Renal cortical epithelial cell (primary cell): ENCODE data around the gene TRAF4. TPM values are rescaled to one million over a fixed set of nuclear protein-coding genes. Genes with fewer than 3 reads are reported as not detected.
"Not testable (repeated sequence)": the region's sequence is repeated elsewhere in the genome, so short reads cannot be mapped to it uniquely, and the experiment has no call there.

Experiments
- DNase-seq: peaks from one replicate; pipeline ENCODE4 v3.0.0-alpha.2; 2011; ENCODE audit warnings: low read depth
- total RNA-seq: library from RNA; depleted of rRNA; stranded (reverse); fragments of >200 nt; gene quantifications from 2 replicates; pipeline ENCODE4 v1.2.3, GENCODE V29; 2014

Gene TRAF4
- total RNA-seq, 1 donor from 2014 or later, result 63.8 TPM

DNA sequence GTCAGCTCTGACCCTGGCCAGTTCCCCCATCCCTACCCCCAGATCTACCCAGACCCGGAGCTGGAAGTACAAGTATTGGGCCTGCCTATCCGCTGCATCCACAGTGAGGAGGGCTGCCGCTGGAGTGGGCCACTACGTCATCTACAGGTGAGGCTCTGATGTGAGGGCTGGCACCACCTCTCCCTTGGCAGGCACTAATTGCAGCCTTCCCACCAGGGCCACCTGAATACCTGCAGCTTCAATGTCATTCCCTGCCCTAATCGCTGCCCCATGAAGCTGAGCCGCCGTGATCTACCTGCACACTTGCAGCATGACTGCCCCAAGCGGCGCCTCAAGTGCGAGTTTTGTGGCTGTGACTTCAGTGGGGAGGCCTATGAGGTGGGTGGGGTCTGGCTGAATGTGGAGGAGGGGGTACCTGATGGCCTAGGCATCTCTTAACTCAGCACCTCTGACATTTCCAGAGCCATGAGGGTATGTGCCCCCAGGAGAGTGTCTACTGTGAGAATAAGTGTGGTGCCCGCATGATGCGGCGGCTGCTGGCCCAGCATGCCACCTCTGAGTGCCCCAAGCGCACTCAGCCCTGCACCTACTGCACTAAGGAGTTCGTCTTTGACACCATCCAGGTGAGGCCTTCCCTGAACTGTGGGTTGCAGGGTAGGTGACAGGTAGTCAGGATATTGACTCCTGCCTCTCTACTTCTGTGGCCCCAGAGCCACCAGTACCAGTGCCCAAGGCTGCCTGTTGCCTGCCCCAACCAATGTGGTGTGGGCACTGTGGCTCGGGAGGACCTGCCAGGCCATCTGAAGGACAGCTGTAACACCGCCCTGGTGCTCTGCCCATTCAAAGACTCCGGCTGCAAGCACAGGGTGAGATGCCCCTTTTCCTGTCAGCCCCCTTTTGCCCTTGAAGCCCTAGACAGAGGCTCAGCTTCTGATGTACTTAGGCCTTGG, 4.3 kb downstream of the TRAF4 start:
- no peak for DNase-seq

DNA sequence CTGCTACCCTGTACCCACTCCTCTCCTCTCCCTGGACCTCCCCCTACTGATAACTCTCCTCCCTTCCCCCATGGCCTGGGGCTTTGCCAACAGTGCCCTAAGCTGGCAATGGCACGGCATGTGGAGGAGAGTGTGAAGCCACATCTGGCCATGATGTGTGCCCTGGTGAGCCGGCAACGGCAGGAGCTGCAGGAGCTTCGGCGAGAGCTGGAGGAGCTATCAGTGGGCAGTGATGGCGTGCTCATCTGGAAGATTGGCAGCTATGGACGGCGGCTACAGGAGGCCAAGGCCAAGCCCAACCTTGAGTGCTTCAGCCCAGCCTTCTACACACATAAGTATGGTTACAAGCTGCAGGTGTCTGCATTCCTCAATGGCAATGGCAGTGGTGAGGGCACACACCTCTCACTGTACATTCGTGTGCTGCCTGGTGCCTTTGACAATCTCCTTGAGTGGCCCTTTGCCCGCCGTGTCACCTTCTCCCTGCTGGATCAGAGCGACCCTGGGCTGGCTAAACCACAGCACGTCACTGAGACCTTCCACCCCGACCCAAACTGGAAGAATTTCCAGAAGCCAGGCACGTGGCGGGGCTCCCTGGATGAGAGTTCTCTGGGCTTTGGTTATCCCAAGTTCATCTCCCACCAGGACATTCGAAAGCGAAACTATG, 5.2 kb downstream of the TRAF4 start:
- DNase-seq, result no peak

DNA sequence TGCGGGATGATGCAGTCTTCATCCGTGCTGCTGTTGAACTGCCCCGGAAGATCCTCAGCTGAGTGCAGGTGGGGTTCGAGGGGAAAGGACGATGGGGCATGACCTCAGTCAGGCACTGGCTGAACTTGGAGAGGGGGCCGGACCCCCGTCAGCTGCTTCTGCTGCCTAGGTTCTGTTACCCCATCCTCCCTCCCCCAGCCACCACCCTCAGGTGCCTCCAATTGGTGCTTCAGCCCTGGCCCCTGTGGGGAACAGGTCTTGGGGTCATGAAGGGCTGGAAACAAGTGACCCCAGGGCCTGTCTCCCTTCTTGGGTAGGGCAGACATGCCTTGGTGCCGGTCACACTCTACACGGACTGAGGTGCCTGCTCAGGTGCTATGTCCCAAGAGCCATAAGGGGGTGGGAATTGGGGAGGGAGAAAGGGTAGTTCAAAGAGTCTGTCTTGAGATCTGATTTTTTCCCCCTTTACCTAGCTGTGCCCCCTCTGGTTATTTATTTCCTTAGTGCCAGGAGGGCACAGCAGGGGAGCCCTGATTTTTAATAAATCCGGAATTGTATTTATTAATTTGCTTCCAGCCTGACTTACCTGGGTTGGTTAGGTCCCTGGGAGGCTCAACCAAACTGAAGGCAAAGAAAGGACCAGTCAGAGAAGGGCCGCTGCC, 5.8 kb downstream of the TRAF4 start:
- no peak for DNase-seq

DNA sequence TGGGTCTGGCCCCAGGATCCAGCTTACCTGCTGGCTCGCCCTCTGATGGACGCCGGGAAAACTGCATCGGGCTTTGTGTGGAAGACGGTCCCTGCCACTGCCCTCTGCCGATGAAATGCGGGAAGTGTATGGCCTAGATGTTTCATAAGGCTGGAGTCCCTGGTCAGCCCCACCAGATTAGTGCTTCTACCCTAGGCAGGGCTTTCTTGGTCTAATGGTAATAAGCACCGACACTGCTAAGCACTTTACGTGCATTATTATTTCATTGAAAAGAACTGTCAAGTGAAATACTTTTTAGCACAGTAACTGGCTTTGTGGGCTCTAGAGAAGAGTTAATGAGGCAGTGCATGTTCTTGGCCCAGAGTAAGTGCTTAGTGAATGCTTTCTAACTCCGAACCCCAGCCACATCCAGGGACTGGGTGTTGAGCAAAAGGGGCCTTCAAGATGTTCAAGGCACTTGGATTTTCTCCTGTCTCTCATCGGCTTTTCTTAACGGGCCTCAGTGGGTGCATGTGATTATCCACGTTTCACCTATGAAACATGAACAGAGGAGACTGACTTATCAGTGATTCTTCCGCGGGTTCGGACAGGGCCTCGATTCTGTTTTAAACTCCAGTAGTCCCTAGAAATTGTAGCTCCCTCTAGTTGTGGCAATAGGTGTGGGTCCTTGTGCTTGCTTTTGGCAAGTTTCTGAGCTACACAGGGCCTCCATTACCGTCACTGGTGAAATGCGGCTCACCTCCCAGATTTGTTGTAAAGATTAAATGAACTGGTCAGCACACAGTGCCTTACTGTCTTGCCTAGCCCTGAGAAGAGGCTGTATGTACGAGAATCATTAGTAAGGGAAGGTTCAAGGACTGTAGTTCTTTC, 6.6 kb downstream of the TRAF4 start:
- peak; percentile 82 for DNase-seq

DNA sequence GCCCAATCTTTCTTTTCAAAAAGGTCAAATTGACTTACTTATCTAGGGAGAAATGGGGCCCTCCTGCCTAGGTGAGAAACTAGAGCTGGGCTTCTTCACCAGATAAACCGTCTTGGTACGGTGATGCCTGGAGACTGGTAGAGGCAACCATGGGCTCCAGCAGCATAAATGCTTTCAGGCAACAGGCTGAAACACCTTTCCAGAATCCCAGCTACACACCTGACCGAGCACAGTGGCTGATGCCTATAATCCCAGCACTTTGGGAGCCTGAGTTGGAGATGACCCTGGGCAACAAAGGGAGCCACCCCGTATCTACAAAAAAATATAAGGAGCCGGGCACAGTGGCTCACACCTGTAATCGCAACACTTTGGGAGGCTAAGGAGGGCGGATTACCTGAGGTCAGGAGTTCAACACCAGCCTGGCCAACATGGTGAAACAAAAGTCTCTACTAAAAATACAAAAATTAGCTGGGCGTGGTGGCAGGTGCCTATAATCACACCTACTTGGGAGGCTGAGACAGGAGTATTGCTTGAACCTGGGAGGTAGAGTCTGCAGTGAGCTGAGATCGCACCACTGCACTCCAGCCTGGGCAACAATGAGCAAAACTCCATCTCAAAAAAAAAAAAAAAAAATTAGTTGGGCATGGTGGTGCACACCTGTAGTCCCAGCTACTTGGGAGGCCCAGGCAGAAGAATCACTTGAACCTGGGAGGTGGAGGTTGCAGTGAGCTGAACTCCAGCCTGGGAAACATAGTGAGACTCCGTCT, 8.0 kb downstream of the TRAF4 start:
- DNase-seq, result no peak

DNA sequence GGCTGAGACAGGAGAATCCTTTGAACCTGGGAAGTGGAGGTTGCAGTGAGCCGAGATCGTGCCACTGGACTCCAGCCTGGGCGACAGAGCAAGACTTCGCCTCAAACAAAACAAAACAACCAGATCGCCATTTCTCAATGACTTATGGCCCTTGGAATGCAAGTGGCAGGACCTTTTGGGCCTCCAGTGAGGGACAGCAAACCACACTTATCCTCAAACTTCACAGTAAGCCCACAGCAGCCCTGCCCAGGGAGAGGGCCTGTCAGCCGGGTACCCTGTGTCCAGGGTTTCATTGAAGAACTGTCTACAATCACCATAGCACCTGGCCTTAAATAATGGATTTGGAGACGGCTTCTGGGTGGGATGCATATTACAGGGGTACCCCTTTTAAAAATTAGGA, 11.7 kb downstream of the TRAF4 start:
- DNase-seq, result peak; percentile 45

DNA sequence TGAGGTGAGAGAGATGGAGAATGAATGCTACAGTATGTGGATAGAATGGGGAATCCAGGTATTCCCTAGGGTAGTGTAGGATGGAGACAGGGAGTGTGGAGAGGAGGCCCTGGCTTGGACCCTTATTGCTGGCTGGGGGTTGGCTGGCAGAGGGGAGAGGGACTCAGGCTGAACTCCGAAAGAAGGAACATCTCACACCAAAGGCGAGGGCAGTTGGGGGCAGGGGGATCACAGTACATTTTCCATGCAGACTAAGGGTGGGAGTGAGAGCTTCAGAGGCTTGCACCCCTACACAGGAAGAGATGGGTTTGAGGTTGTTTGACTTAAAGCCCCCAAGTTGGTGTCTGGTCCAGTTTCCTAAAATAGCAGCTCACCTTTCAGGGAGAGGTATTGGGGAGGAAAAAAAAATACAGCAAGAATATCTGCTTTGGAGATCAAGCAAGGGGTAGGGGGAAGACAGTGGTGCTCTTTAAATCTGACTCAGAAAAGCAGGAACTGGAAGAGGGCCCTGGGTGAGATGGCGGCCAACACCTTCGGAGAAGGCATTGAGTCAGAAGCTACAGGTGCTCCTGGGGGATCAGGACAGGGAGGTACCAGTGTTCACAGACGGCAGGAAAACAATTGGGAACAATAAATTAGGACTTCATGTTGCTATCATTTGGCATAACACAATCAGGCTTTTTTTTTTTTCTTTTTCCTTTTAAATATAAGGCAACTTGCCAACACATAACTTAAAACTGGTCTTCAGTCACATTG, 12.4 kb downstream of the TRAF4 start:
- DNase-seq, result no peak

DNA sequence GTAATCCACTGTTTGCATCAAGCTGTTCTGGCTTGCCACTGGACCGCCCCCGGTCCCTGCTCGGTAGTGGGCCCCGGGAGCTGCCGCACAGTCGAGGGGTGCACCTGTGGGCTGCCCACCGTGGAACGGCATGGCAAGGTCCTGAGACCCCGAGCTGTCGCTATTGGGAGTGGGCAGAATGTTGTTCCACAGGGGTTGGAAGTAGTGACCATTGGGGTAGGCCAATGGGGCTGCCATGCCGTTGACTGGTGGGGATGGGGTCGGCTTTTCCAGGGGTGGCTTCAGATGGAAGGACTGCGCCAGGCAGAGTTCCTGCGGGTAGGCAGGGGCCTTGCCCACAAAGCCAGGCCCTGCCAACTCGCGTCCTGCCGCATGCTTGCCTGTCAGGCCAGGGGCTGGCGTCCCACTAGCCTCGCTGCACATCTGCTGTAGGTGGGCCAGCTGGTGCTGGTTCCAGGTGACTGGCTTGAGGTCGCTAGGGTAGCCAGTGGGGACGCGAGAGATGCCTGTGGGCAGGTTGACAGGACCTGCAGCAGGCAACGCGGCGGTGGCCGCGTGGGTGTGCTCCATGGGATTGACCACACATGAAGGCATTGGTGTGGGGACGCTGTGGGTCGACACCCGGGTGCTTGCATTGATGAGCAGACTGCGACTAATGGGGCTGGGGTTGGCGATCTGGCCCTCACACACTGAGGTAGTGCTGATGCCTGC, 14.8 kb downstream of the TRAF4 start:
- DNase-seq, result no peak

DNA sequence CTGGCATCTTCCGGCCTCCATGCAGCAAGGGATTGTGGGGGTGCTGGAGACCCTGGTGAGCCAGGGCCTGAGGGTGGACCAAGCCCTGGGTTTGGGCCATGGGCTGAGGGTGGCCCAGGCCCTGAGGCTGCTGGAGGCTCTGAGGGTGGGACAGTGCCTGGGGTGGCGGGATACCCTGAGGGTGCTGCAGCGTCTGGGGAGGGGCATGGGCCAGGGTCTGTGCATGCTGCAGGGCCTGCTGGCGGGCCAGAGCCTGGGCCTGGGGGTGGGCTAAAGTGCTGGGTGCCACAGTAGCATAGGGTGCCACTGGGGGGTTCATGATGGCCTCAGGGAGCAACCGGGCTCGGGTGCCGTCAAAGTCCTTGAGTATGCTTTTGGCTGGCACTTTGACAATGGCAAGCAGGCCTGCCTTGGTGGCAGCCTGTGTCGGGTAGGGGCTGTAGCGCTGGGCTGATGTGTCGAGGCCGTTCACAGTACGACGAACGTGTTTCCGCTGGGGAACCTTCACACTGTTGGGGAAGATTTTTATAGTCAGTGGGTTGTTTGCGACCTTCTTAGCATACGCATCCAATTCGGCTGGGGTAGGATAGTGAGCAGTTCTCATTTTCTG, 15.6 kb downstream of the TRAF4 start:
- DNase-seq, result no peak

DNA sequence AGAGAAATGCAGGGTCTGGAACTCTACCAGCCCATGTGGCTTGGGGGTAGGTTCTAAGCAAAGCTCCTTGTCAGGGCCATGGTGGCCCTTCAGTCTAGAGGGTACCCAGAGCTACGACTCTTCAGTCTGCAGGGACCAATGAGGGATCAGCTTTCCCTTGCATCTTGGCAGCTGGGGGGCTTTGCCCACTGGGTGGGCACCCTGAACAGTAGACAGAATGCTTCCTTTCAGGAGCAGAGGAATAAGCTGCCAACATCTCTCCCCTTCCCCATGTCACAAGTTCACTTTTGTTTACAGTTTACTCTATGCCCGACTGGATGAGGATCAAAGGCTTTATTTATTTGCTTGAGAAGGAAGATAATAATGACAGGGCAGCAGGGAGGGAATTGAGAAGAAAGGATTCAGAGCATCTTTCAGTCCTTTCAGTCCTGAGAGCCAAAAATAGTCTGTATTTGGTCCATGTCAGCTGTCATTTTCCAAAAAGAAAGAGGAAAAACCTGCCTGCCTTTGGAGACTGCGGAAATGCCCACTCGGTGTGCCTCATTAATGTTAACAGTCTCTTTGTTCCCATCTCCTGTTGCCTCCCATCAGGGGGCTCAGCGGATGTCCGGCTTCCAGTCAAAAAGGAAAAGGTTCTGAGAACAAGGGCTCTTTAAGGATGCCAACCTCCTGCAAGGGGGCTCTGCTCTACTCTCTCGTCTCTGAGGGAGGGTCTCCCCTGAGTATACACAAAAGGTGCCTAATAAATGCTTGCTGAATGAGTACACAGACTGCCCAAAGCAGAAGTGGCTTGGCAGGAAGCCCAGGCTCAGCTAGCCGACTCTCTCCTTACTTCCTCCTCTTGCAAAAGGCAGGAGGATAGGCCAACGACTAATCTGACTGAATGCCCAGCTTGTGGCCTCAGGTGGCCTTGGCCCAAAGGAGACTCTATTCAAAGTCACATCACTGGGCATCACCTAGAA, 17.1 kb downstream of the TRAF4 start:
- DNase-seq, result peak; percentile 61

DNA sequence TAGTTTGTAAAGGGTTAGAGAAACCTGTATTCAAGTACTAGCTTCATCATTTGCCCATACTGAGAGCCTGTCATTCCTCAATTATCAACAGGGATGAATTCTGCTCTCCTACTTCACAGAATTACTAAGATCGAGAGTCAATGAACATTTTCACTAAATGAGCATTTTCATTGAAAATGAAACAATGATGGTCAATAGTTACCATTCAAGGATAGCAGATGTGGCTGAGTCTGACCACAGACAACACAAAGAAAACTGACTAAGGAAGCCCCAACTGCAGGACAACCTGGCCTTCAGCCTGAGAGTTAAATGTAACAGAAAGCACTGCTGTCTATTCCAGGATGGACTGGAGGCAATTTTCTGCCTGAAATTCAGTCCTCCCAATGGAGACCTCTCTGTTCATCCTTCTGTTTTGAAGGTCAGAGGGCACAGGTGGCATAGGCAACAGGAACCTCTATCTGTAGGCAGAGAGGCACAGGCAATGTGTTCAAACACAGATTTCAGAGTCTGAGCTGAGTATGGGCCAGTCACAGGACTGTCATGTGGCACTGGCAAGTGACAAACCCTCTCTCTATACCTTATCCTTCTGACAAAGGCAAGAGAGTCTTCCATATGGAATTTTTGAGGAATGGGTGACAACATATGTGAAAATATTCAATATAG, 19.5 kb downstream of the TRAF4 start:
- no peak for DNase-seq

DNA sequence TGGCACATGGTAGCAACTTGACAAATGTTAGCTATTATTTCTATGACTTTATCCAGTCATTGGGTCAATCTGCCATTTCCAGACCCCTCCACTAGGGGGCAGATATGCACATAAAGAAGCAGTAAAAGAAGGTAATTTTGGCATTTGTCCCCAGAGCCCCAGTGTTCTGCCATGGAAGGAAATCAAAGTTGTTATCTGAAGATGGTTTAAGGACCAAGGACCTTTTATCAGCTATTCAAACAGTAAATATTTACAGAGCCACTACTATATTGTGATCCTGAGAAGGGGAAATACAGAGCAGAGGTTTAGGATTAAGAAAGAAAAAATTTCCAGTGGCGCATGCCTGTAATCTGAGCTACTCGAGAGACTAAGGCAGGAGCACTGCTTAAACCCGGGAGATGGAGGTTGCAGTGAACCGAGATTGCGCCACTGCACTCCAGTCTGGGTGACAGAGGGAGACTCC, 20.0 kb downstream of the TRAF4 start:
- DNase-seq, result peak; percentile 72

DNA sequence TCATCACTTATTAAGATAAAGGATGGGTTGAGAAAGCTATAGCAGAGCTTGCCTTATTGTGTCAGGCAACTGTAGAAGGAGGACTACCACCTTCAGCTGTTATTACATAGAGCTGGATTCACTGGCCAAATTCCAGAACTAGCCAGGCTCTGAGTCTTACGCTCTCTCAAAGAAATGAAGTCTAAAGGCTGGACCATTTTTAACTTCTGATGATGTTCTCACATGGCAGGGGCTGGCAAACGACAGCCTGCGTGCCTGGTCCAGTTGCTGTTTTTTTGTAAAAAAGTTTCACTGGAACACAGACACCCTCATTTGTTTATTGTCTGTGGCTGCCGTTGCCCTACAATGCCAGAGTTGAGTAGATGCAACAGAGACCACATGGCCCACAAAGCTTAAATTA, 21.2 kb downstream of the TRAF4 start:
- no peak for DNase-seq

DNA sequence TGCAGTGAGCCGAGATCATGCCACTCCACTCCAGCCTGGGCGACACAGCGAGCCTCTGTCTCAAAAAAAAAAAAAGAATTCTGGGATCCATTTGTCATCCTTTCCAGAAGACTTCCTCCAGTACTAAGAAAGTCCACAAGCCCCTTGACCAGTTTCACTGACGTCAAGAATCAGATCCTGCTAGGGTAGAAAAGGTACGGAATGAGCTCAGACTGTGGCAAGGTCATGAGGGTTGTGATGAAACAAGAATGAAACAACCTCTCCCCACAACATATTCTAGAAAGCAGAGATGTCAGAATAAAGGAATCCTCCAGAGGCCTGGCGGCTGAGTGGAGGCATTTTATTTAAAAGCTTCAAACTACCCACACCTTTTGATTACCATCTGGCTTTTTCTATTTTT, 29.9 kb downstream of the TRAF4 start:
- no peak for DNase-seq

DNA sequence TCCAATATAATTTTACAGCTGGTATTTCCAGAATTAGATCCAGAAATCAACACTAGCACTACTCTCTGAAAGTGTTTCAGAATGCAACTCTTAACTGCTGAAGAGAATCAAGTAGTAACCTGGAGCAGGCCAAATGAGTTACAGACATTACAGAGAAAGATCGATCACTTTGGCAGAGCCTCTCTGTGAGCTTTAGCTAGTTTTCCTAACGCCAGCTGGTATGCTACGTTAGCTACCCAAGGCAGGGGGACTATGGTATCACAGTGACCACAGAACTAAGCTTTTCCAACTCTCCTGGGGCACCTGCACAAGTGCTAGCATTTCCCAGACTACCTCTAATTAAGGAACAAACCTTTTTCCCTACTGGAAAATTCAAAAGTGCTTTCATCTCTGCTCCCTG, 30.4 kb downstream of the TRAF4 start:
- no peak for DNase-seq

DNA sequence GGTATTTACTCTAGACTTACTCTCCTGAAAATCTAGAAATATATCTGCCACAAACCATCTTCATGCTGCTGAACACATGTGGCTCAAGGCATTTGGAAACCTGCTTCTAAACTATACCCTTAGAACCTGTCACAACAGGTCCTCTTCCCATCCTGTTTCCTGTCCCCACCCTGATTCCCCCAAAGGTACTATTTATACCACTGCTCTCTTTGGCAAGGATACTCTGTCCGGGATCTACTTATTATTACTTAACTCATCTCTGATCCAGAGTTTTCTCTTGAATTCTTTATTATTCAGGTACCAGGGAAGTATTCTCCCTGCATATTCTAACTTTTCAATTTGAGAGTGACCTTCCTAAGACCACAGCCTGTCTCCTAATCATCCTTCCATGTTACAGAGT, 33.4 kb downstream of the TRAF4 start:
- DNase-seq, result no peak

DNA sequence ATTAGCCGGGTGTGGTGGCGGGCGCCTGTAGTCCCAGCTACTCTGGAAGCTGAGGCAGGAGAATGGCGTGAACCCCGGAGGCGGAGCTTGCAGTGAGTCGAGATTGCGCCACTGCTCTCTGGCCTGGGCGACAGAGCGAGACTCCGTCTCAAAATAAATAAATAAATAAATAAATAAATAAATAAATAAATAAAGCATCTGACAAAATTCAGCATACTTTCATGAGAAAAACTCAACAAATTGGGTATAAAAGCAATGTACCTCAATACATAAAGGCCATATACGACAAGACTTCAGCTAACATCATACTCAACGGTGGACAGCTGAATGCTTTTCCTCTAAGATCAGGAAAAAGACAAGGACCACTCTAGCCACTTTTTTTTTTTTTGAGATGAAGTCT, 35.8 kb downstream of the TRAF4 start:
- not testable (repeated sequence) for DNase-seq
